Transverse colon (tissue), 3 donors: ENCODE data around the gene TDRD10.

Experiments used
- EP300 ChIP-seq: sonication (generic); formaldehyde crosslinking; IDR thresholded peaks from one replicate; pipeline ENCODE4 v1.6.1; 2017; ENCODE audit warnings: antibody characterized with exemption, low read depth
- TF ChIP-seq, protein P1 (sequence below), 5 experiments: fragments of 200-600 bp in 3 of 5; fragments of 450-650 bp in 2 of 5; sonication (generic) in 3 of 5; IDR thresholded peaks; 1 replicate in 2 of 5; 2 replicates in 3 of 5; pipeline ENCODE4 v1.5.1; 2016 to 2017; ENCODE audit warnings: antibody characterized with exemption in 5 of 5, inconsistent platforms in 3 of 5, mild to moderate bottlenecking in 2 of 5, moderate library complexity in 1 of 5

- TF ChIP-seq, protein P1, sequence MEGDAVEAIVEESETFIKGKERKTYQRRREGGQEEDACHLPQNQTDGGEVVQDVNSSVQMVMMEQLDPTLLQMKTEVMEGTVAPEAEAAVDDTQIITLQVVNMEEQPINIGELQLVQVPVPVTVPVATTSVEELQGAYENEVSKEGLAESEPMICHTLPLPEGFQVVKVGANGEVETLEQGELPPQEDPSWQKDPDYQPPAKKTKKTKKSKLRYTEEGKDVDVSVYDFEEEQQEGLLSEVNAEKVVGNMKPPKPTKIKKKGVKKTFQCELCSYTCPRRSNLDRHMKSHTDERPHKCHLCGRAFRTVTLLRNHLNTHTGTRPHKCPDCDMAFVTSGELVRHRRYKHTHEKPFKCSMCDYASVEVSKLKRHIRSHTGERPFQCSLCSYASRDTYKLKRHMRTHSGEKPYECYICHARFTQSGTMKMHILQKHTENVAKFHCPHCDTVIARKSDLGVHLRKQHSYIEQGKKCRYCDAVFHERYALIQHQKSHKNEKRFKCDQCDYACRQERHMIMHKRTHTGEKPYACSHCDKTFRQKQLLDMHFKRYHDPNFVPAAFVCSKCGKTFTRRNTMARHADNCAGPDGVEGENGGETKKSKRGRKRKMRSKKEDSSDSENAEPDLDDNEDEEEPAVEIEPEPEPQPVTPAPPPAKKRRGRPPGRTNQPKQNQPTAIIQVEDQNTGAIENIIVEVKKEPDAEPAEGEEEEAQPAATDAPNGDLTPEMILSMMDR (IDR thresholded peaks at IDR 0.05) = no peak
- no peak for TF ChIP-seq EP300
Measured at GRCh38 chr1:154594811-154595210, 92.8 kb downstream of the TDRD10 start.
